Spinal cord (tissue), 10 donors: Measurements from ENCODE around the gene SMIM11. TPM values are rescaled to one million over a fixed set of nuclear protein-coding genes. Genes with fewer than 3 reads are reported as not detected.

ENCODE experiments used
- DNase-seq, 6 donors: peaks; one replicate each; pipeline versions ENCODE4 v3.0.0 to v3.0.0-alpha.2; 2013 to 2015; ENCODE audit warnings: low spot score in 6 of 6, low read depth in 4 of 6
- H3K27ac ChIP-seq: one replicate; pipeline ENCODE4 v1.5.1; 2013; ENCODE audit warnings: low read depth, low read length, control low read depth
- H3K27me3 ChIP-seq: one replicate; pipeline ENCODE4 v1.6.1; 2013; ENCODE audit warnings: low read length; ENCODE audit not compliant: control insufficient read depth, insufficient read depth
- H3K36me3 ChIP-seq: one replicate; pipeline ENCODE4 v1.6.1; 2013; ENCODE audit warnings: low read length; ENCODE audit not compliant: control insufficient read depth, insufficient read depth
- H3K4me1 ChIP-seq: one replicate; pipeline ENCODE4 v1.6.1; 2013; ENCODE audit warnings: low read length; ENCODE audit not compliant: control insufficient read depth, insufficient read depth
- H3K4me3 ChIP-seq: one replicate; pipeline ENCODE4 v1.5.1; 2013; ENCODE audit warnings: low read depth, low read length, control low read depth
- H3K9me3 ChIP-seq: one replicate; pipeline ENCODE4 v1.6.1; 2013; ENCODE audit warnings: low read length; ENCODE audit not compliant: control insufficient read depth, insufficient read depth
- WGBS: methylation state at CpG from one replicate; pipeline ENCODE4 v1.1.5; 2013; ENCODE audit warnings: missing lambda C conversion rate; ENCODE audit not compliant: insufficient coverage; 5-methylcytosine and 5-hydroxymethylcytosine counted together
- polyA plus RNA-seq, 2 donors: library from polyadenylated mRNA; unstranded; fragments of 120-200 nt; gene quantifications; one replicate each; pipeline ENCODE4 v1.2.1, GENCODE V29; 2013; ENCODE audit not compliant: insufficient read length in 2 of 2
- total RNA-seq, 2 donors: library from RNA; depleted of rRNA in 1 of 2; stranded (reverse); fragments of 120-200 nt in 1 of 2; fragments of >200 nt in 1 of 2; gene quantifications; one replicate each; pipeline versions ENCODE4 v1.2.3 to v1.2.4, GENCODE V29; 2013 to 2014
- donor health status: healthy.

The SMIM11 gene
- total and polyA plus RNA-seq, 4 donors, result 9.8 to 39.6 (median 12.1) TPM

- H3K27ac ChIP-seq, result no peak overlapping the region
- peaks cover 3% of the 10 kb centered on the region for H3K4me1 ChIP-seq
- peak; percentile 46 to 96 (median 60) for DNase-seq
- 9% methylated on average over 6 of the region's 6 CpGs for WGBS
- no peaks in the 10 kb centered on the region for H3K36me3 ChIP-seq
- H3K27me3 ChIP-seq, result no peaks in the 10 kb centered on the region
- H3K4me3 ChIP-seq, result no peak overlapping the region
- H3K9me3 ChIP-seq, result no peaks in the 10 kb centered on the region
Observed at GRCh38 chr21:34351786-34352241, 23.5 kb upstream of the SMIM11 start.

DNA sequence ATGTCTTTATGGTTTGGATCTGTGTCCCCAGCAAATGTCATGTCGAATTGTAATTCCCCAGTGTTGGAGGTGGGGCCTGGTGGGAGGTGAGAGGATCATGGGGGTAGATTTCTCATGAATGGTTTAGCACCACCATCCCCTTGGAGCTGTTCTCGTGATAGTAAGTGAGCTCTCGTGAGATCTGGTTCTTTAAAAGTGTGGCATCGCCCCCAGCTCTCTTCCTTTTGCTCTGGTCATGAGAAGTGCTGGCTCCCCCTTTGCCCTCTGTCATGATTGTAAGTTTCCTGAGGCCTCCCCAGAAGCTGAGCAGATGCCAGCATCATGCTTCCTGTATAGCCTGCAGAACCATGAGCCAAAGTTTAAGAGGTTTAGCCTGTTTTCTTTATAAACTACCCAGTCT is 22.8 kb upstream of the SMIM11 start:
- no peaks in the 10 kb centered on the region for H3K36me3 ChIP-seq
- H3K27me3 ChIP-seq, result no peaks in the 10 kb centered on the region
- DNase-seq, result no peak
- H3K27ac ChIP-seq, result no peak overlapping the region
- peaks cover 2% of the 10 kb centered on the region for H3K4me1 ChIP-seq
- WGBS, result 94% methylated on average over 4 of the region's 4 CpGs
- H3K4me3 ChIP-seq, result no peak overlapping the region
- H3K9me3 ChIP-seq, result no peaks in the 10 kb centered on the region

DNA sequence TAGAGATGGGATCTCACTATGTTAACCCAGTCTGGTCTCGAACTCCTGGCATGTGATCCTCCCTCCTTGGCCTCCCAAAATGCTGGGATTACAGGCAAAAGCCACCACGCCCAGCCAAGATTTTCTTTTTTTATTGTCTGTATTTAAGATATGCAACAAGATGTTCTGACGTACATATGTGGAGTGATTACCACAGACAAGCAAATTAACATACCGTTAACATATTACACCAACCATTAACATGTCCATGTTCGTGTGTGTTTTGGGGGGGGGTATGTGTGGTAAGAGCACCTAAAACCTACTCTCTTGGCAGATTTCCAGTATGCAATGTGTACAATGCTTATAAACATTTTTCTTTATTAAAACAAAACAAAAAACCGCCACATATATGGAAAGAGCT is 22.1 kb upstream of the SMIM11 start:
- Histone ChIP-seq H3K27me3 (no peaks in the 10 kb centered on the region), H3K4me3 (no peak overlapping the region), H3K4me1 (no peaks in the 10 kb centered on the region), H3K9me3 (no peaks in the 10 kb centered on the region), H3K27ac (no peak overlapping the region), H3K36me3 (no peaks in the 10 kb centered on the region)
- DNase-seq, result no peak
- no CpG with 5 or more reads among the region's 6 CpGs for WGBS

DNA sequence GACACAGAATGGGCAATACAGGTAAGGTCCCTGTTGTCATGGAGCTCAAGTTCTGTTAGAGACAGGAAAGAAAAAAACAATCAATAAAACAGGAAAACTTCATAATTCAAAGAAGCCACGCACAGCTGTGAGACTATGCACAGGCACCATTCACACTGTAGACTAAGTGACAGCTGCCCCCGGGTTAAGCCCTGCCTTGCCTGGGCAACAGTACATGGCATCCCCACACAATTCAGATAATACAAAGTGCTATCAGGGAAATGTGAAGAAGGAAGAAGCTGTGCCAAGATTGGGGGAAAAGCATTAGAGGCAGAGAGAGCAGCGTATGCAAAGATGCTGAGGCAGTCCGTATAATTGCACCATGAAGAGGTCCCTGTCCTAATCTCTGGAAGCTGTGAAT is 20.5 kb upstream of the SMIM11 start:
- Histone ChIP-seq H3K9me3 (no peaks in the 10 kb centered on the region), H3K4me1 (no peaks in the 10 kb centered on the region), H3K27ac (no peak overlapping the region), H3K4me3 (no peak overlapping the region), H3K36me3 (no peaks in the 10 kb centered on the region), H3K27me3 (no peaks in the 10 kb centered on the region)
- 83% methylated on average over 2 of the region's 4 CpGs for WGBS
- DNase-seq, result no peak

- no peak for DNase-seq
- H3K9me3 ChIP-seq, result no peaks in the 10 kb centered on the region
- 100% methylated on average over 5 of the region's 5 CpGs for WGBS
Observed at GRCh38 chr21:34355570-34355969, 19.7 kb upstream of the SMIM11 start.

DNA sequence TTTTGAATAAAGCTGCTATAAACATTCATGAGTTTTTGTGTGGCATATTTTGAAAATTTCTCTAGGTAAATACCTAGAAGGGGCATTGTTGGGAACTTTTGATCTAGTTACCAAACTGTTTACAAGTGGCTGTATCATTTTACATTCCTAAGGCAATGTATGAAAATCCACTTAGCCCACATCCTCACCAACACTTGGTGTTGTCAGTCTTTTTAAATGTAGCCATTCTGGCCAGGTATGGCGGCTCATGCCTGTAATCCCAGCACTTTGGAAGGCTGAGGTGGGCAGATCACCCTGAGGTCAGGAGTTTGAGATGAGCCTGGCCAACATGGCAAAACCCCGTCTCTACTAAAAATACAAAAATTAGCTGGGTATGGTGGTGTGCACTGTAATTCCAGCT is 17.4 kb upstream of the SMIM11 start:
- Histone ChIP-seq H3K36me3 (no peaks in the 10 kb centered on the region), H3K4me3 (no peak overlapping the region), H3K4me1 (no peaks in the 10 kb centered on the region), H3K27ac (no peak overlapping the region), H3K9me3 (no peaks in the 10 kb centered on the region), H3K27me3 (no peaks in the 10 kb centered on the region)
- 100% methylated on average over 1 of the region's 2 CpGs for WGBS
- DNase-seq, result no peak

More at GRCh38 chr21:34355570-34355969, 19.7 kb upstream of the SMIM11 start:
- Histone ChIP-seq H3K36me3 (no peaks in the 10 kb centered on the region), H3K27me3 (no peaks in the 10 kb centered on the region), H3K27ac (no peak overlapping the region), H3K4me3 (no peak overlapping the region), H3K4me1 (no peaks in the 10 kb centered on the region)

DNA sequence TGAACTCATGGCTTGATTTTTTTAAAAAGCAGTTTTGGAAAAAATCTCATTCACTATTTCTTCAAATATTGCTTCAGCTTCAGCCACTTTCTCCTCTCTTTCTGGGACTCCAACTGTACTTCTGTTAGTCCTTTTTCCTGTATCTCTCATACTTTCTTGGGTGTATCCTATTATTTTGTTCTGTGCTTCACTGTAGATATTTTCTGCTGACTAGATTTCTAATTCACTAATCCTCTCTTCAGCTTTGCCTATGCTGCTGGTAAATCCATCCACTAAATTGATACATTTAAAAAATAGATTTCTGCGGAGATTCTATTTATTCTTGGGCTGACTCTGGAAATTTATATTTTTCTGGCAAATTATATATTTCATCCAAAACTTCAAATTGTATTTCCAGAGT is 16.4 kb upstream of the SMIM11 start:
- no peaks in the 10 kb centered on the region for H3K9me3 ChIP-seq
- no peak overlapping the region for H3K27ac ChIP-seq
- no peak overlapping the region for H3K4me3 ChIP-seq
- H3K27me3 ChIP-seq, result no peaks in the 10 kb centered on the region
- no peak for DNase-seq
- H3K4me1 ChIP-seq, result no peaks in the 10 kb centered on the region
- no peaks in the 10 kb centered on the region for H3K36me3 ChIP-seq
- WGBS, result no CpG with 5 or more reads among the region's 1 CpG

GRCh38 chr21:34360488-34361241 is 14.6 kb upstream of the SMIM11 start:
- 92% methylated on average over 3 of the region's 12 CpGs for WGBS
- Histone ChIP-seq H3K36me3 (no peaks in the 10 kb centered on the region), H3K4me3 (no peak overlapping the region), H3K27ac (no peak overlapping the region), H3K27me3 (no peaks in the 10 kb centered on the region), H3K4me1 (no peaks in the 10 kb centered on the region), H3K9me3 (no peaks in the 10 kb centered on the region)
- no peak for DNase-seq

GRCh38 chr21:34362136-34362444 is 13.2 kb upstream of the SMIM11 start:
- no CpG with 5 or more reads among the region's 3 CpGs for WGBS
- Histone ChIP-seq H3K27me3 (no peaks in the 10 kb centered on the region), H3K4me1 (no peaks in the 10 kb centered on the region), H3K4me3 (no peak overlapping the region), H3K9me3 (no peaks in the 10 kb centered on the region), H3K27ac (no peak overlapping the region), H3K36me3 (no peaks in the 10 kb centered on the region)
- no peak for DNase-seq

DNA sequence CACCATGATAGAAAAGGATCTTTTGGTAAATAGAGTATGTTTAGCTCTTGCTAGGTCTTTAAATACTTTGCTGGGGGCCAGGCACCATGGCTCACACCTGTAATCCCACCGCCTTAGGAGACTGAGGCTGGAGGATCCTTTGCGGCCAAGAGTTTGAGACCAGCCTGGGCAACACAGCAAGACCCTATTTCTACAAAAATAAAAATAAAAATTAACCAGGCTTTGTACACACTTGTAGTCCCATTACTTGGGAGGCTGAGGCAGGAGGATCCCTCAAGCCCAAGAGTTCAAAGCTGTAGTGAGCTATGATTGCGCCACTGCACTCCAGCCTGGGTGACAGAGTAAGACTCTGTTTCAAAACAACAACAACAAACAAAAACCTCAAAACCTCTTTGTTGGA is 12.6 kb upstream of the SMIM11 start:
- H3K27me3 ChIP-seq, result no peaks in the 10 kb centered on the region
- H3K27ac ChIP-seq, result no peak overlapping the region
- H3K36me3 ChIP-seq, result no peaks in the 10 kb centered on the region
- WGBS, result 100% methylated on average over 1 of the region's 3 CpGs
- no peaks in the 10 kb centered on the region for H3K9me3 ChIP-seq
- DNase-seq, result no peak
- no peak overlapping the region for H3K4me3 ChIP-seq
- H3K4me1 ChIP-seq, result no peaks in the 10 kb centered on the region
